Adipocyte (in vitro differentiated cells): ENCODE results near the gene RAD51C.
A peak's percentile ranks its signal among the peaks of the same experiment; 100 is the strongest.
"Not testable (repeated sequence)": the region's sequence is repeated elsewhere in the genome, so short reads cannot be mapped to it uniquely, and the experiment has no call there.

Source experiments
- DNase-seq: peaks from one replicate; pipeline ENCODE4 v3.0.0-alpha.2; 2015; ENCODE audit warnings: low read depth
- H3K27me3 ChIP-seq: replicated peaks from 2 replicates; pipeline ENCODE4 v1.7.0; 2013; ENCODE audit warnings: mild to moderate bottlenecking, low read length, moderate library complexity; ENCODE audit not compliant: control insufficient read depth, insufficient read depth
- H3K36me3 ChIP-seq: 2 replicates; pipeline ENCODE4 v1.7.0; 2013; ENCODE audit warnings: low read length, mild to moderate bottlenecking, moderate library complexity; ENCODE audit not compliant: control insufficient read depth, insufficient read depth, severe bottlenecking
- H3K4me1 ChIP-seq: 2 replicates; pipeline ENCODE4 v1.7.0; 2013; ENCODE audit warnings: mild to moderate bottlenecking, low read length, moderate library complexity; ENCODE audit not compliant: control insufficient read depth, insufficient read depth
- H3K4me3 ChIP-seq: 2 replicates; pipeline ENCODE4 v1.7.0; 2013; ENCODE audit warnings: mild to moderate bottlenecking, low read length, moderate library complexity
- H3K9ac ChIP-seq: 2 replicates; pipeline ENCODE4 v1.7.0; 2013; ENCODE audit warnings: mild to moderate bottlenecking, low read length, moderate library complexity
- H3K9me3 ChIP-seq: 2 replicates; pipeline ENCODE4 v1.7.0; 2013; ENCODE audit warnings: mild to moderate bottlenecking, low read length, moderate library complexity; ENCODE audit not compliant: control insufficient read depth

Gene RAD51C

GRCh38 chr17:58686980-58687379 is 5.4 kb upstream of the RAD51C start:
- no peak for DNase-seq
- Histone ChIP-seq H3K27me3 (no peaks in the 10 kb centered on the region), H3K9me3 (no peaks in the 10 kb centered on the region), H3K9ac (no peak overlapping the region), H3K4me3 (no peak overlapping the region), H3K4me1 (no peaks in the 10 kb centered on the region), H3K36me3 (no peaks in the 10 kb centered on the region)

- H3K36me3 ChIP-seq: no peaks in the 10 kb centered on the region
- no peaks in the 10 kb centered on the region for H3K9me3 ChIP-seq
- no peak overlapping the region for H3K9ac ChIP-seq
These were observed 3.9 kb upstream of the RAD51C start for GRCh38 chr17:58688521-58688920.

GRCh38 chr17:58690033-58690432 is 2.4 kb upstream of the RAD51C start:
- H3K27me3 ChIP-seq, H3K36me3 ChIP-seq, H3K4me3 ChIP-seq, DNase-seq, H3K9ac ChIP-seq, H3K9me3 ChIP-seq: not testable (repeated sequence)
- H3K4me1 ChIP-seq: peaks cover 11% of the 10 kb centered on the region

More at GRCh38 chr17:58688521-58688920, 3.9 kb upstream of the RAD51C start:
- no peak for DNase-seq
- Histone ChIP-seq H3K4me1 (peaks cover 9% of the 10 kb centered on the region), H3K4me3 (no peak overlapping the region), H3K27me3 (no peaks in the 10 kb centered on the region)

- DNase-seq: no peak
- no peaks in the 10 kb centered on the region for H3K27me3 ChIP-seq
- H3K9ac ChIP-seq: peak within 1 kb of the TSS; percentile 87
- H3K4me1 ChIP-seq: peaks cover 11% of the 10 kb centered on the region
- no peaks in the 10 kb centered on the region for H3K9me3 ChIP-seq
- peak within 1 kb of the TSS; percentile 83 for H3K4me3 ChIP-seq
- peaks cover 3% of the 10 kb centered on the region for H3K36me3 ChIP-seq
These were observed 632 bp upstream of the RAD51C start, which contains the start of gene TEX14 for GRCh38 chr17:58691701-58692238. Gene TEX14 (minus strand): TSS chr17:58692045. CDS start chr17:58652001, 40,044 bp downstream.

- peak overlapping the region; percentile 83 for H3K4me3 ChIP-seq
- no peaks in the 10 kb centered on the region for H3K9me3 ChIP-seq
- no peak for DNase-seq
- H3K4me1 ChIP-seq: peaks cover 11% of the 10 kb centered on the region
- H3K27me3 ChIP-seq: no peaks in the 10 kb centered on the region
- peaks cover 3% of the 10 kb centered on the region for H3K36me3 ChIP-seq
- H3K9ac ChIP-seq: peak overlapping the region; percentile 87
These were observed 806 bp downstream of the RAD51C start for GRCh38 chr17:58693208-58693607.

- H3K36me3 ChIP-seq: peaks cover 3% of the 10 kb centered on the region
- H3K4me3 ChIP-seq: peak overlapping the region; percentile 83
- peak overlapping the region; percentile 5 for H3K9ac ChIP-seq
- H3K9me3 ChIP-seq: no peaks in the 10 kb centered on the region
- H3K27me3 ChIP-seq: no peaks in the 10 kb centered on the region
- H3K4me1 ChIP-seq: peaks cover 11% of the 10 kb centered on the region
- DNase-seq: no peak
These were observed 1.3 kb downstream of the RAD51C start for GRCh38 chr17:58693751-58694150.

GRCh38 chr17:58694302-58694701 is 1.9 kb downstream of the RAD51C start:
- Histone ChIP-seq H3K36me3 (peaks cover 3% of the 10 kb centered on the region), H3K27me3 (no peaks in the 10 kb centered on the region), H3K4me3 (no peak overlapping the region), H3K9me3 (no peaks in the 10 kb centered on the region), H3K4me1 (peaks cover 11% of the 10 kb centered on the region), H3K9ac (no peak overlapping the region)
- no peak for DNase-seq

GRCh38 chr17:58694826-58695225 is 2.4 kb downstream of the RAD51C start:
- no peak for DNase-seq
- peaks cover 3% of the 10 kb centered on the region for H3K36me3 ChIP-seq

GRCh38 chr17:58699771-58700170 is 7.4 kb downstream of the RAD51C start:
- H3K4me3 ChIP-seq: no peak overlapping the region
- peaks cover 3% of the 10 kb centered on the region for H3K36me3 ChIP-seq
- no peak for DNase-seq
- no peaks in the 10 kb centered on the region for H3K4me1 ChIP-seq
- no peak overlapping the region for H3K9ac ChIP-seq
- H3K9me3 ChIP-seq: no peaks in the 10 kb centered on the region
- H3K27me3 ChIP-seq: no peaks in the 10 kb centered on the region

More at GRCh38 chr17:58694826-58695225, 2.4 kb downstream of the RAD51C start:
- Histone ChIP-seq H3K9ac (no peak overlapping the region), H3K27me3 (no peaks in the 10 kb centered on the region), H3K9me3 (no peaks in the 10 kb centered on the region), H3K4me3 (no peak overlapping the region), H3K4me1 (peaks cover 11% of the 10 kb centered on the region)

- Histone ChIP-seq H3K4me1 (no peaks in the 10 kb centered on the region), H3K27me3 (no peaks in the 10 kb centered on the region), H3K36me3 (no peaks in the 10 kb centered on the region), H3K4me3 (no peak overlapping the region), H3K9ac (no peak overlapping the region), H3K9me3 (no peaks in the 10 kb centered on the region)
- no peak for DNase-seq
These were observed 9.7 kb downstream of the RAD51C start for GRCh38 chr17:58702045-58702476.

GRCh38 chr17:58702708-58703107 is 10.3 kb downstream of the RAD51C start:
- Histone ChIP-seq H3K9me3 (no peaks in the 10 kb centered on the region), H3K36me3 (no peaks in the 10 kb centered on the region), H3K4me1 (no peaks in the 10 kb centered on the region), H3K27me3 (no peaks in the 10 kb centered on the region), H3K9ac (no peak overlapping the region), H3K4me3 (no peak overlapping the region)
- no peak for DNase-seq
